Retinal pigment epithelial cell (primary cell): Measurements from ENCODE around the gene TSPAN15.

Experiments used
- DNase-seq: peaks from one replicate; pipeline ENCODE4 v3.0.0-alpha.2; 2010; ENCODE audit warnings: low read depth
- H3K4me3 ChIP-seq: 2 replicates; pipeline ENCODE4 v1.5.1; 2011; ENCODE audit warnings: mild to moderate bottlenecking, low read length, control low read depth, moderate library complexity
- TF ChIP-seq, protein P1 (sequence below): conservative IDR thresholded peaks from 2 replicates; pipeline ENCODE4 v1.5.1; 2011; ENCODE audit warnings: low read depth, low read length, control low read depth, inconsistent platforms

The TSPAN15 gene

DNA sequence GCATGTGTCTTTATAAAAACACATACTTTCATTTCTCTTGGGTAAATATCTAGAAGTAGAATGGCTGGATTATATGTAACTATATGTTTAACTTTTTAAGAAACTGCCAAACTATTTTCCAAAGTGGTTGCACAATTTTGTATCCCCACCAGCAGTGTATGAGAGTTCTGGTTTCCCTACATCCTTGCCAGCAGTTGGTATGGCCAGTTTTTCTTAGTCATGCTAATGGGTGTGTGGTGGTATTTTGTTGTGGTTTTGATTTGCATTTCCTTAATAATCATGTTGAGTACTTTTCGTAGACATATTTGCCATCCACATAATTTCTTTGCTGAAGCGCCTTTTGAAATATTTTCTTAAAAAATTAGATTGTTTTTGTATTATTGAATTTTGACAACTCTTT lies 61.6 kb downstream of the TSPAN15 start:
- no peak for DNase-seq
- TF ChIP-seq, protein P1, sequence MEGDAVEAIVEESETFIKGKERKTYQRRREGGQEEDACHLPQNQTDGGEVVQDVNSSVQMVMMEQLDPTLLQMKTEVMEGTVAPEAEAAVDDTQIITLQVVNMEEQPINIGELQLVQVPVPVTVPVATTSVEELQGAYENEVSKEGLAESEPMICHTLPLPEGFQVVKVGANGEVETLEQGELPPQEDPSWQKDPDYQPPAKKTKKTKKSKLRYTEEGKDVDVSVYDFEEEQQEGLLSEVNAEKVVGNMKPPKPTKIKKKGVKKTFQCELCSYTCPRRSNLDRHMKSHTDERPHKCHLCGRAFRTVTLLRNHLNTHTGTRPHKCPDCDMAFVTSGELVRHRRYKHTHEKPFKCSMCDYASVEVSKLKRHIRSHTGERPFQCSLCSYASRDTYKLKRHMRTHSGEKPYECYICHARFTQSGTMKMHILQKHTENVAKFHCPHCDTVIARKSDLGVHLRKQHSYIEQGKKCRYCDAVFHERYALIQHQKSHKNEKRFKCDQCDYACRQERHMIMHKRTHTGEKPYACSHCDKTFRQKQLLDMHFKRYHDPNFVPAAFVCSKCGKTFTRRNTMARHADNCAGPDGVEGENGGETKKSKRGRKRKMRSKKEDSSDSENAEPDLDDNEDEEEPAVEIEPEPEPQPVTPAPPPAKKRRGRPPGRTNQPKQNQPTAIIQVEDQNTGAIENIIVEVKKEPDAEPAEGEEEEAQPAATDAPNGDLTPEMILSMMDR: no peak
- H3K4me3 ChIP-seq: no peak overlapping the region

DNA sequence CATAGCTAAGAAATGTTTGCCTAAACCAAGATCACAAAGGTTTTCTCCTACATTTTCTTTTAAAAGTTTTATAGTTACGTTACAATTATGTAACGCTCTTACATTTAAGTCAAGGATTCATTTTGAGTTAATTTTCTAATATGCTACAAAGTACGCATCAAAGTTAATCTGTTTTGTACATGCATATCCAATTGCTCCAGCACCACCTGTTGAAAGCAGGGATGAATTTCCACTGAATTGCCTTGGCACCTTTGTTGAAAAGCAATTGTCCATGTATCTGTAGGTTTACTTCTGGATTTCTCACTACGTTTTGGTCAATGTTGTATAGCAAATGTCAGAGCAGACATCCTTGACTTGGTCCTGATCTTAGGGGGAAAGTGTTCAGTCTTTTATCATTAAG lies 62.4 kb downstream of the TSPAN15 start:
- H3K4me3 ChIP-seq: no peak overlapping the region
- TF ChIP-seq, protein P1: peak; percentile 0

DNA sequence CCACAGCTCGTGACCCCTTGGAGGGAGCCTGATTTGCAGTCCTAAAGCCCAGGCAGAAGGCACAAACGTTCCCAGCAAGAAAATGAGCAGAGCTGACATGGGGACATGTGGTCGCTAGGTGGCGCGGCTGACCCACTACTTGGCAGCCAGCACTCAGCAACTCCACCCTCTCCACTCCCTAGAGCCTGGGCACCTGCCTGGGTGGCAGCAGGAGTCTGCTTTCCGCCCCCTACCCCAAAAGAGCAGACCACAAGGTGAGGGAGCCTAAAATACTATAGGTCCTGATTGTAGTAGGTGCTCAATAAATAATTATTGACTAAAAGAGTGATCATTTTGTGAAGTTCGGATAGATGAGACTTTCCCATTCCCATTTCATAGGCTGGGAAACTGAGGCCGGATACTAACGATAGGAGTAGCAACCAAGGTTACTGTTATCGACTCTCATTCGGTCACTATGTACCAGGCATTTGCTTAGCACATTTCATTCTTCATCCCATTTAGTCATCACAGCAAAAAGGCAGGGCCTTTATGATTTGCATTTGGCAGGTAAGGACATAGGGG lies 64.5 kb downstream of the TSPAN15 start:
- no peak for DNase-seq
- no peak overlapping the region for H3K4me3 ChIP-seq
- TF ChIP-seq, protein P1: peak; percentile 91

More for the DNA sequence above, 62.4 kb downstream of the TSPAN15 start:
- no peak for DNase-seq

DNA sequence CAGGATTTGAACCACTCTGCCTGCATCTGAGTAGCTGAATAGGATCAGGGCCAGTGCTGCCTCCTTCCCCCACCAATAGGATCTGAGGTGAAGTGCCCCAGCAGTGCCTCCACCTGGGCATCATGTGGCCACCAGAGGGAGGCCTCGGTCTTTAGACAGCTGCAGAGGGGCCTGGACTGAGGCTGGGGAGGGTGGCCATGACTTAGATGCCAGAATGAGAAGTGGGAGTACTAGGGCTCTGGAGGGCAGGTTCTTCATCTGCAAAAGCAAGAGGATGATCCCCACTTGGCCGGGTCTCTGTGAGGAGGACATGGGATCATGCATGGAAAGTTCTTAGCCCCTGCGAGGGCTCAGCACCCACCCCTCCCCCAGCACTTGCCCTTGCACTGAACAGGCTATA lies 65.1 kb downstream of the TSPAN15 start:
- no peak for DNase-seq
- TF ChIP-seq, protein P1: peak; percentile 40
- H3K4me3 ChIP-seq: no peak overlapping the region

DNA sequence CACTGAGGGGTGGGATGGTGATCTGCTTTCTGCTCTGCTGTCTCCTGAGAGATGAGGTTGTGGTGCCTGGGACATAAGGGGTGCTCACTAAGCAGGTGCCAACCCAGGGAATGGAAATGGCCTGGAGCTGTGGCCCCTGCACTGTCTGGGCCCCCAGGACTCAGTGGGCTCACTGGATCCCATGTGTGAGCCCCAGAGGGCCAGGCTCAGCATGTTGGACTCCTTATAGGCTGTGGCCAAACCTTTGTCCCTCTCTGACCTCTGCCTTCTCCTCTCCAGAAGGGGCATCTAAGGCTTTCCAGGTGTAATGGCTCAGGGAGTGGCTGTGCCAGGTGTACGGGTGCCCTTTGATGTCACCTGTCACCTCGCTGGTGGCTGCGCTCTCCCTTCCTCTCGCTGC lies 65.5 kb downstream of the TSPAN15 start:
- TF ChIP-seq, protein P1: no peak
- no peak for DNase-seq

DNA sequence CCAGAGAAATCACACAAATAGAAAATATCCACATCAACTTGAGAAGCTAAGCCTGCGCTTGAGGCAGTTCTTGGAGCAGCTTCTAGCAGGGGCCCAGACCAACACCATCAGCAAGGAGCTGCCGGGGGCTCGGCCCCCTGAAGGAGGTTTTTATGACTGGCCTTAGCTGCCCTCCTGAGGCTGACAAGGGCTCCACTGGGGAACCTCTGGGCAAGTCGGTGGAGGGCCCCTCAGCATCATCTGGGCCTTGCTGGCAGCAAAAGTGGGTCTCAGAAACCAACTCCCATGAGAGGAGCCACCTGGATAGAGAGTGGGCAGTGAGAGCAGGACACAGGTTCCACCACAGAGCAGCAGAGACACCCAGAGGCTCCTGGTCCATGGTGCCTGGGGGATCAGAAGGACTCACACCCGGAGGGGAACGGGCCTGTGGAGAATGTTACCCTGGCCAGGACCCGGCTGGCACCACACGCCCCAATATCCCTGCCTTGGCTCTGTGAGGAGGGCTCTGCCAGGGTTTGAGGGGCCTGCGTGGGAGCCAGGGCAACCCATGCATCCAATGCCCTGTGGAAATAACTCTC lies 66.1 kb downstream of the TSPAN15 start:
- TF ChIP-seq, protein P1: no peak
- no peak overlapping the region for H3K4me3 ChIP-seq
- no peak for DNase-seq

More for the DNA sequence above, 65.5 kb downstream of the TSPAN15 start:
- no peak overlapping the region for H3K4me3 ChIP-seq

DNA sequence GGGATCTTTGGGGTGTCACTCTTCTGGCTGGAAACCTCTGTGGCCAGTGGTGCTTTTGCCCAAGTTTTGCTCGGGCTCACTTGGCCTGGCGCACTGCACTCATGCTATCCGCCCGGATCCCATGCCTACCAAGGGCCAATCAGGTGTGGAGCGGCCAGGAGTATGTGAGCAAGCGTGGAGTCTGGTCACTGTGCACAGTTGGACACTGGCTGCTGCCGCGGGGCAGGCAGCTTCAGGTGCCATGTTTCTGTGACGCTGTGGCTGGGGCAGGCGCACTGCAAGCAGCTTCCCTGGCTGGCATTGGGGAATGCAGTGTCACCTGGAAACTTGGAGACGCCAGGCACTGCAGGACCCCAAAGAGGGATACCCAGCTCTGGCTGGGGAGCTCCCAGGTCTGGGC lies 76.7 kb downstream of the TSPAN15 start:
- H3K4me3 ChIP-seq: no peak overlapping the region
- TF ChIP-seq, protein P1: no peak
- no peak for DNase-seq
